Superior temporal gyrus (tissue), 1 donor: ENCODE results near the gene SOHLH2.

Experiments used
- DNase-seq: peaks from one replicate; pipeline ENCODE4 v3.0.0-alpha.2; 2016; ENCODE audit errors: extremely low spot score

SOHLH2 gene

DNA sequence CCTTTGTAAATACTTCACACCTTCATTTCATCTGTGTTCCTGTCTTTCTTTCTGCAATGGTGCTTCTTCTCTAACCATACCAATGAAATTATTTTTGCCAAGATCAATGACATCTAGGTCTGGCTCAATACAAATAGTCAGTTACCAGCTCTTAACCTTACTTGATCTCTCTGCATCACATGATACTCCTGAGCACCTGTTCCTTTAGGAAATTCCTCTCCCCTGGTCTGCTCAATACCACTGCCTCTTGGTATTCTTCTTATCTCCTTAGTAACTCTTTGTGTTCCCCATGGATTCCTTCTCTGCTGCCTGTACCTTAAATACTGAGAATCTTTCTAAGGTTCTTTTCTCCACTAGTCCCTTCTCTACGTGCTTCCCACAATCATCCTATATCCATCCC lies 25.9 kb downstream of the SOHLH2 start:
- no peak for DNase-seq

DNA sequence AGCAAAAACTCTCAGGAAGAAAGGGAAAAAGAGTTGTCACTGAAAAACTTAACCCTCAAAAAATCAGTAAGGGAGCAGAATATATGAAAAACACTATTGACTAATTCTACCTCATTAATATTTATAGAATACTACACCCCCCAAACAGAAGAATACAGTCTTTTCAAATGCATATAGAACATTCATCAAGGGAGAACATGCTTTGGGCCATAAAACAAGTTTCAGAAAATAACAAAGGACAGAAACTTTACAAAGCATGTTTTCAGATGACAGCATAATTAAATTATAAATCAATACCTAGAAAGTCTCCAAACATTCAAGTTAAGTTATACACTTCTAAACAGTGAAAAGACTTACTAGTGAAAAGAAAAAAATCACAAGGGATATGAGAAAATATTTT lies 30.5 kb downstream of the SOHLH2 start:
- DNase-seq, result no peak

DNA sequence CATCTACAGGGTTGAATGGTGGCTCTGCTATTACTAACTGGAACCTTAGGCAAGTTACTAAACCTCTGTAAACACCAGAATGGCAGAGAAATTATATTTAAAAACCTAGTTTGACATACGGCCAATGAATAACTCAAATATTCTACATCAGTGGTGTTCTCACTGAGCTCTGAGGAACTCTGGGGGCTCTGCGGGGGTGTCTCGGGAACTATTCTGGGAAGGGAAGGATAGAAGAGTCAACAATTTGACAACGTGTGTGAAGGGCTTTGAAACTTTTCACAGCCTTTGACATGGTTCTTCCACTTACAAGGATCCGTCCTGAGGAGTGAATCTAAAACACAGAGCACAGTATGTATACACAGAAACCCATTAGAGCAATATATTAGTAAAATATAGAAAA lies 38.7 kb downstream of the SOHLH2 start:
- no peak for DNase-seq

DNA sequence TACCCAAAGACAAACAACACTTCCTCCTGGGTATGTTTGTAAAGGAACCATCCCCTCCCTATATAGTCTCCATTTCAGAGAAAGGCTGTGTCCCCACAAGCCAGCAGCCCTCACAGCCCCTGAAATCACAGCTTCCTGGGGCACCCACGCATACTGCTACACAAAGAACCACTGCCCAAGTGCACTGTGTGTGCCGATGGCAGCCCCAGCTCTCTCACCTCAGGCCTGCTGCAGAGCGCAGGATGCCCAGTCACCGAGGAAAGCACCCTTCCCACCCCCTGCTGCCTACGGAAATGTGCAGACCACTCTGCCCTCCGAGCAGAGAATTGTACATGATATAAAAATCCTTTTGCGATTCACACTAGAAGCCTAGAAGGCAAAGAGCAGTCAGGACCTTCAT lies 39.4 kb downstream of the SOHLH2 start:
- DNase-seq, result no peak

DNA sequence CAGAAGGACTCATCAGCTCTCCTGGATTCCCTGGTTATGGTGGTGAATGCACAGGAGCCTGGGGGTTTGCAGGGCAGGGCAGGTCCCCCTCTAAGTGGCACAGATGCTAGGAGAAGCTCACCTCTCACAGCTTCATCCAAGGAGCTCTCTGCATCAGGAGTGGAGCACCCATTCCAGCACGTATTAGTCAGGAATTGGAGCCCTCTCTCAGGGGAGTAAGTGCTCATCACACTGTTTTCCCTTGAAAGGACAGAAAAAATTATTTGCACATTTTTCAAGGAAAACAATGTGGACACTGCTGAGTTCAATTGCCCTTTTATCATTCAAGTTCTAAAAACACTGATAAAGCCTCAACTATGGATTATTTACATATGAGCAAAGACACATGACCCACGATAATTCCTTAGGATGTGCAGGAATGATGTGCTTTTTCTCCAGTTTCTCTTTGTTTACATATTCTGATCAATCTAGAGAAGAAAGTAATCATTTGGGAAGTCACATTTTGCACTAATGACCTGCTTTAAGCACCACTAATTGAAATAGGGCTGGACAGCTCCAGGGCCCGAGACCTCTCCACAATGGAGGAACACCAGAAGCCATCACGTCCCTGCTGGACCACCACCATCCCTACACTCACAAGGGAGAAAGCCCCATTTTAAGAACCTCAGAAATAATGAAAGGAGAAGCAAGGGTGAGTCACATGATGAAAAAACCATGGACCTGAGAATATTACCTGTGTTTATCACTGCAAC lies 40.6 kb downstream of the SOHLH2 start:
- no peak for DNase-seq

DNA sequence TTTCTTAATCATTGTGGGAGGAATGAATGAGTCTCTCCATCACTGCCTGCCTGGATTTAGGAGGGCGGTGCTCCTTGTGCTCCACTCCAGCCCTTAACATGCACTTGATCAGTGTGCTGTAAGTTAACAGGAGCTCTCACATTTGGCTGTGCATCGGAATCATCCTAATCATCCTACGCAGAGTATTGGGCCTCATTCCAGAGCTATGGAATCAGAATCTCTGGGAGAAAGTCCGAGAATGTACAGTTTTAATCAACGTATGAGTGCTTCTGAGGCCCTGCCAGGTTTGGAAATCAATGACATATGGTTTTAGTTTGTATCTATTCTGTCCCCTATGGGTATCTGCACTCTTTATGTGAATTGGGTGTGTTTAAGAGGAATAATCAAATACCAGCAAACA lies 48.3 kb downstream of the SOHLH2 start:
- no peak for DNase-seq

DNA sequence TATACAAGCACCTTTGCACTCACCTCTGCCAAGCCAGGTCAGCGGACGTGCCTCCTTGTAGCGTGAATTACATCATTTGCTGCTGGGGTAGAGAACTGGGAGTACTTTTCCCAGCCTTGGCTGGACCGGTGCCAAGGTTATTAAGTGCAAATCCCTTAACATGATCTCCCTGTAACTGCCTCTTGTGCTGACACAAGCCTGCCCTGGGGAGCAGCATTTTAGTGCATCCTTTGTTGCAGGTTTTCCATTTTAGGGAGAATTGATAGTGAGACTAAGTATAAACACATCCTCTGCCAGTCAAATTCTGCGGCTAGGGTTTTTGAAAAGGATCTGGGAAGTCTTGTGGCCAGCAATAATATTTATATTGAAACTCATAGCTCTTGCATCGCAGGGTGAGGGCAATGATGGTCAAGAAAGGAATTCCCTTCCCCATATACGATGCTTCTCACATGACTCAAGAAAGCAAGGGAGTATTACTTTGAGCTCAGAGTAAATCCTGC lies 50.5 kb downstream of the SOHLH2 start:
- DNase-seq, result no peak

DNA sequence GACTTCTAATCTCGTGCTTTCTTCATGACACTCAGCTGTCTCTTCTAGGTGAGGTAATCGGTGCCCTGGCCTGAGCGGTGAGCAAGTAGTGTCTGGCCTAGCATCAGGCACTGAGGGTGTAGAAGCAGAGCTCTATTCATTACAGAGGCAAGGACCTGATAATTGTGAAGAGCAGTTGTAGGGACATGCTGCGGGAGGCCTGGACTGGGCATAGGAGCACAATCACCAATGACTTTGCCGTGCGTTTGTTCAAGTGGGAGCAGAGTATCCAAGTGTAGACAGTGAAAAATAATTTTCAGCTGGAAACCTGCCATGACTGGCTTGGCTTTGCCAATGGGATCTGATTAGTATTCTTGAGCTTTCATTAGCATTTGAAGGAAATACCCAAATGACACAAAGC lies 51.1 kb downstream of the SOHLH2 start:
- no peak for DNase-seq

DNA sequence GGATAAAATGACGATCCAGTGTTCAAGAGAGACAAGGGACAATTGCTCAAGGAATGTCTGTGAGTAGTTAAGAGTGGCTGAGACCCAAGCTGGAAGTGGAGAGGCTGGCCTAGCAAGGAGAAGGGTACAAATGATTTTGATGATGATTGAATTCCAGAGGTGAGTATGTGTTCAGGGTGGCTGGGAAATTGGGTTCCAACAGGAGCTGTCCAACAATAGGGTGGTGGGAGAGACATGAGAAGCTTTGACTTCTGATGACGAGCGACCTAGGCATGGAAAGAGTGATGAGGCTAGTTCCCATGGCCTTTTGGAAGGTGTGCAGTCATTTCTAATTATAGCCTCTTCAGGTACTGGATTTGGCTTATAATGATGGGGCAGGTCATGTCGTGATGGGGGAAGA lies 54.1 kb downstream of the SOHLH2 start:
- no peak for DNase-seq

DNA sequence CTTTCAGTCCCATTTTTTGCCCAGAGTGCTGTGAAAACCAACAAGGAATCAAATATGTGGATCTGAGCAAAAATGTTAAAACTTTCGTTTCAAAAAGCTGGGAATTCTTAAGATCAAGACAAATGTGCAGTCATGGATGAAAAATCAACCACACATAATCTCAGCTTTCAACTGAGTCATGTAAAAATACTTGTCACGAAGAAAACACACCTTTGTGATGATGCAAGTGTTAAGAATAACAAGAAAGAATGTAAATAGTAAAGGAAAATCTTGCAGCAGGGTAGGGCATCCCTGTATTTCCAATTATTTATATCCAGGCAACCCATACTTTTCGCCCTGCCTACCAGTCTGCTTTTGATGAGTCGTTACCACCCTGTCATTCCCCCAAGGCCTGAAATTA lies 55.7 kb downstream of the SOHLH2 start:
- DNase-seq, result no peak

DNA sequence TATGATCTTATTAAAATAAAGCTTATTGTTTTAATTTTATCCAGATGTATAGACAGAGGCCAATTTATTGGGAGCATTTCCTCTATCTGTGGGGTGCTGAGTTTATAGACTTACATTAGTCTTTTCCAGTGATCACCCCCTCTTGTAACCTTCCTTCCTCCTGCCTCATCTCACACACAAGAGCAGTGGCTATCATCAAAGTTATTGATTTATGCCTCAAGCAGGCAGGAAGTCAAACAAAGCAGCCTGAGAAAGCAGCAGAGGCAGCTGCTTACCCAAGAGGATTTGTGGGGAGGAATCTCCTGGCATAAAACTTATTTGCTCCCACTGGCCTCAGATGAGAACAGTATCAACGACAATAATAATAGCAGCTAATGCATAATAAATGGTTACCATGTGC lies 56.9 kb downstream of the SOHLH2 start:
- no peak for DNase-seq

DNA sequence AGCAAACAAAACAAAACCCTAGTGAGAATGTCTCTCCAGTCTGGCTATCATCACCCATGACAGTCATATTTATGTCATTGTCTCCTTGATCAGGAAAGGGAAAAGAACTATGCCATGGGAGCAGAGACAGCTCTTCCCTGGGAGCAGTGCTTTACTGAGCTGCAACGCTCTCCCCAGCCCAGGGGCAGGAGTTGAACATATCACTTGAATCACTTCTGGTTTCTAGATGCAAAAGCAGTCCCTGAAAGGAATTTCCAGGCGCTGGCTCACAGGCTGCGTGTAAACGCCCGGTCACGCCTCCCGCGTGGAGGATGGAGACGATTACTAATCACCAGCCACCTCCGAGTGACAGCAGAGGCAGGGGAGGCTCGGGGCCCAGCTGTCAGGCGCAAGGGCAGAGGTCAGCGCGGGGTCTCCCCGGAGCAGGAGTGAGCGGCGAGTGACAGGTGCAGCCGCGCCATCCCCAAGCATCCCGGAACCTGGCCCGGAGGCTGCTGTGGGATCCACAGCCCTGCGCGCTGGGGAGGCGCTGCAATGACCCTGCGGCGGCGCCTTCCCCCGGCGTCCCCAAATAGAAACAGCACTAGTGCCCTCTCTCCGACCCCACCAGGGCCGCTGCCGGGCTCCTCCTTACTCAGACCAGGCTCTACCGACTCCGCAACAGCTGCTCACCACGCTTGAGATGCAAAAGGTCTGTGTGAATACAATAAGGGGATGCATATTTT lies 59.6 kb downstream of the SOHLH2 start:
- peak; percentile 34 for DNase-seq

DNA sequence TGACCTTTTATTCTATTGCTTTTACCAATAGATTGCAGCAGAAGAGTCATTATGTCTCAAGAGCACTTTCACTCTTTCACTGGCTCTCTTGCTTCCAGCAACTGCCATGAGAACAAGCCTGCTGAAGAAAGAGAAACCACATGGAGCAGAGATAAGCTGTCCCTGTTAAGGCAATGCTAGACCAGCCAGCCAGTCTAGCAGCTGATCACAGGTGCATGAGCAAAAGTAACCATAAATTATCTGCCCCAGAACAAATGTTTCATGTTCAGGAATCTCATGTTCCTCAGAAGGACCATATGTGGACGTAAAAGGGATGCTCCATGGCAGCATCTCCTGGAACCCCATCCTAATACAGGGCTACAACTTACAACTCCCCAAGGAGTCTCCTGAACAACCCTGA lies 62.8 kb downstream of the SOHLH2 start:
- no peak for DNase-seq

DNA sequence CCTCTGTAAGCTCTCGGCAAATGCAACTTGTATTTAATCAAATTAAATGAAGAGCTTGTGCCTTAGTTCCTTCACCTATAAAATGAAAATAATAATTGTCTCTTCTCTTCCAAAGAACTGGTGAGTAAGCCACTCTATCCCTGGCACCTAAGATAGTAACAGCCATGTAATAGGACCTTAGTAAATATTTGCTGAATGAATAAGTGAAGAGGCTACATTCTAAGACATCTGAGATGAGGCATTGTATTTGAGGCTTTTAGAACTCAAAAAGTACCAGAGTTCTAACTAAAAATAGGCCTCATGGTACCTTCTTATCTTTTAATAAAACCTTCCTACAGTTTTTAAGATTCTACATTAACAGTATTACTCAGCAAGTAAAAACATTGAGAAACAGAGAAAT lies 65.9 kb downstream of the SOHLH2 start:
- DNase-seq, result no peak

DNA sequence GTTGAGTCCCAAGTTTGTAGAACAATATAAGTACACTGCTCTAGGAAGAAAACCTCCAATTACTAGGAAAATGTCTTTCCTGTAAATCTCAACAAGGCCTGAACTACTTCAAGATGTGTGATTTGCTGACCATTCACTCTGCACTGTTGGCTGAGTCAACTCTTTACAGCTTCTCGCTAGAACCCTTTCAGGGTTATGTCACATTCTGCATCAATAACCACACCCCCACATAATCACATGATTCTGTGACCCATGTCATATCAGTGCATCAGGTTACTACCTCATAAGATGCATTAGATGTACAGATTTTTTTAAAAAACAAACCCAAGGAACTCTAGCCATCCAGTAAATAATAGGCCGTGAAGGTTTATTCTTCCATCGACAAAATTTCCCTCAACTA lies 67.0 kb downstream of the SOHLH2 start:
- DNase-seq, result no peak

DNA sequence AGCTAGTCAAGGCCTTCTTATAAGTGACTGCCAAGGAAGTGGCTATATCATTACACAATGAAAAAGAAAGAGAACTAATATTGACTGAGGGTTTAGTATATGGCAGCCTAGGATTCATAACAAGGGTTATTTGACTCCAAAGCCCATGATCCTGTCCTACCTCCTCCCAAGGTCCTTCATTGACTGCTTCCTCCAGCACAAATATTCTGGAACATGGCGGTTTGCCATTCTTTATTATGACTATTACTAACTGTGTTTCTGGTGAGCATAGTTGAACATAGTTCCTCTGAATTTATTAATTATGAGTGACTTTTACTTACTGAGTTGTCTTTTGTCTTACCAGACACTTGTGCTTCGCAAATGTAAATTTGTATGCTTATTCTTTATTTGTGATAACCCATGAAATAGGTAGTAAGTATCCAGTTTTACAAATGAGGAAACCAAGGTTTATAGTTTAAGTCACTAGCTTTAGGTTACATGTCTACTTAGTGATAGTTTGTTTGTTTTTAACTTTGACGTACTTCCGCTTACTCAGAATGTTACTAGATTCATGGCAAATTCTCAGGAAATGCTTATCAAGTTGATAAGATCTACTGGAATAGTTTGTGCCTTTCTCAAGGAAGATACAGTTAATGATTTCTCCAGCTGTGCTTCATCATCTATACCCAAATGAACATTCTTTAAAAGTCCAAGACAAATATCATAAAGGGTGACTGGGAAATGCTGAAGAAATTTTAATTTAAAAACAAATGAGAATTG lies 67.7 kb downstream of the SOHLH2 start:
- no peak for DNase-seq

DNA sequence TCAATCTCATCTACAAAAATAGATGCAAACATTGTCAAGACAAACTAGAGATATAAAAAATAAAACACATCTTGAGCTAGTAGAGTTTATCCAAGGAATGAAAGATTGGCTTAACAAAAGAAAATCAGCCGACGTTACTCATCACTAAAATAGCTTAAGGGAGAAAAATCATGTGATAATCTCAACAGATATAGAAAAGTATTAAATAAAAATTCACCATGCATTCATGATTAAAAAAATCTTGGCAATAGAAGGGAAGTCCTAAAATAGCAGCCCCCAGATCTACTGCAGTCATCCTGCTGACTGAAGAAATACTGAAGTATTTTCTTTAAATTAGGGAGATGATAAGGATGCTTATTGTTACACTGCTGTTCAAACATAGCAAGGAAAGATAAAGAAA lies 70.6 kb downstream of the SOHLH2 start:
- no peak for DNase-seq

DNA sequence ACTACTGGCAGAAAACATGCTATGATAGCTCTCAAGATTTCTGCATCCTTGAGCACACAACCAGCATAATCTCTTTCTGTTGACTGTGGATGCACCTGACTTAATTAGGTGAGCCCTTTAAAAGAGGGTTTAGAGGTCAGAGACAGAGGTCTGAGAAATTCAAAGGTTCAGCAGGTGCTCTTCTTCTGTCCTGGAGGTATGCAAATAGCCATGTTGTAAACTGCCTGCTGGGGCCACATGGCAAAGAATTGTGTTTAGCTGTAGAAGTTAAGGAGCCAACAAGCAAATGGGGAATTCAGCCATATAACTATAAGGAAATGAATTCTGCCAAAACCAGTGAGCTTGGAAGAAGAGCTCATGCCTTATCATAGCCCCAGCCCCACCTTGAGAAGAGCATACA lies 71.6 kb downstream of the SOHLH2 start:
- no peak for DNase-seq

DNA sequence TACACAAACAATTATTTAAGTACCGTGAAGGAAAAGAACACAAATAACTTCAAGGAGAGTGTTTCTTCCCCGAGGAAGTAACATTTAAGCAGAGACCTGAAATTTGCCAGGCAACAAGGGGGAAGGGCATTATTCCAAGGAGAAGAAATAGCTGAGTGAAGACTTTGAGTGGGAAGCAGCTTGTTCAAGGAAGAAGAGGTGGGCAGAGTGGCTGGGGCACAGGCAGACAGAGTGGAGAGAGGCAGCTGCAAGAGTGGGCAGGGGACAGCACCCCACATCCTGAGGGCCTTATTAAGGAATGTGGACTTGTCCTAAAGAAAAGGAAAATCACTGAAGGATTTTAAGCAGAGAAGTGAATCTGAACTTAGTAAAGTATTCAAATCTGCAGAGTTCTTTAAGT lies 78.5 kb downstream of the SOHLH2 start:
- DNase-seq, result peak; percentile 15

DNA sequence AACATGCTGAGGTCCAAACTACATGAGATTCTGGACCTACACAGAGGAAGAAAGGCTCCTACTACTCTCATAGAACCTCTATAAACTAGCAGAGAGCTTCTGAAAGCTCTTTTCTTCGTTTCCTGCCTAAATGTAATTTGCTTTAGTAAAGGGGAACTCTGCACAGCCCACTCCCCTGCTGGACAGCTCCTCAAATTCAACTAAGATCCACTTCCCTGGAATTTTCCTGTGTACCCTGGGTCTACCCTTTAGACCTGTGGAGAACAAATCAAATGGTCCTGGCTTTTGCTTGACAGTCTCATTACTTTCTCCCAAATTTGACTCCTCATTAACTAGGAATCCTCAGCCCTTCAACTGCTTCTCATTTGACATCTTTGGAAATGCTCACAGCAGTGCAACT lies 79.7 kb downstream of the SOHLH2 start:
- no peak for DNase-seq

DNA sequence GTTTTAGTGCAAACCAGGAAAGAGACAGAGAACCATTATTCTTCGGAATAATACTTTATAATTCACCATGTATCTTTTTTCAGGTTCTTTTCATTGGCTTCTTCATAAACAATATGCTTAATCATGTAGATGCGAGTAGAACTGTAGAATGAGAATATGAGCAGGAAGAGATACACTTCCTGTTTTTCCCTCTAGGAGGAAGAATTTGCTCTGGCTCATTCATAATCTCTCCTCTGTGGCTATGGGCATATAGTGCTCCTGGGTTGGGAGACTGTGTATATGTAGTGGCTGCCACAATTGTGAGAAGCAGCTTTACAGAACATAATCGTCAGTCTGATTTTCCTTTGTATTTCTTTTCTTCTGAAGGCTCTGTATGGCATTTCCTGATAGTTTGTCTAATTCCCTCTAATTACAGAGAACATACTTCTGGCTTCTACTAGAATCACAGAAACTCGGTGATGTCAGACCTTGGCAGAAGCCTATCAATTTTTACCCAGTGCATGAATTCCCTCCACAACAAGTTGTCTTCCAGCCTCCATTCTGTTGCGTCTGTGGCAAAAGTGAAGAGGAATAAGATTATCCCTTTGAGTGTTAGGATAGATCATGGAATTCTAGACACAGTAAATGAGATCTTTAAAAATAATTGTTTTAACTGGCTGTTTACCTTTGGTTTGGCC lies 80.3 kb downstream of the SOHLH2 start:
- peak; percentile 36 for DNase-seq

DNA sequence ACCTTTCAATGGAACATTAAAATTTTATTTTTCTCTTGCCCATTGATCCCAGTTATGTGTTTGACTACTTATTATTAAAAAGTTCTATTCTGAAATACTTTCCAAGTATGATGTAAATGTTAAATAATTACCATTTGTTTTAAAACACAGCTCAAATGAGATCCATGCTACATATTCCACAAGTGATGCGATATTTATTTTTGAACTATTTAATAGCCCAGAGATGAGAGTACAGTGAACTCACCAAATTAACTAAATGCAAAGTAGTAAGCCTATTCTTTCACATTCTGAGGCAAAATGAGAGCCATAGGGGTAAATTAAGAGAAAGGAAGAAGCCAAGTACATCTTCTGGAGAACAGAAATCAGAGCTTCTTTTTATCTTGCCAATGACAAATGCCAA lies 82.0 kb downstream of the SOHLH2 start:
- no peak for DNase-seq
